ENCODE data around the gene MALRD1.

Gene MALRD1

GRCh38 chr10:19204246-19204917 is 155.8 kb downstream of the MALRD1 start:
- POLR2A ChIA-PET, result interaction anchor here (0.5 kb wide), 1 partner anchor 13 kb away, joined by 3 read pairs; no protein-coding TSS in a partner anchor
- H3K27me3 ChIP-seq (replicated peaks in 2 of 5; ENCODE audit: control insufficient read depth in 4 of 5, insufficient read depth in 5 of 5, low read length in 4 of 5), result no peaks in the 10 kb centered on the region

DNA sequence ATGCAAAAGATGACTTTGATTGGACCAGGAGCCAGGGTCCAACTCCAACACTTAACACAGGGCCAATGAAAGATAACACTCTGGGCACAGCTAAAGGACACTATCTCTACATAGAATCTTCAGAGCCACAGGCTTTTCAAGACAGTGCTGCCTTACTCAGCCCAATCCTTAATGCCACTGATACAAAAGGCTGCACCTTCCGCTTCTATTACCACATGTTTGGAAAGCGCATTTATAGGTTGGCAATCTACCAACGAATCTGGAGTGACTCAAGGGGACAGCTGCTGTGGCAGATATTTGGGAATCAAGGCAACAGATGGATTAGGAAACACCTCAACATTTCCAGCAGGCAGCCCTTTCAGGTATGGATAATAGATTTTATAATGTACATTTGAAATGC is 160.7 kb downstream of the MALRD1 start:
- POLR2A ChIA-PET, result no interaction called here
- Histone ChIP-seq H3K27me3 (replicated peaks in 2 of 5; ENCODE audit: control insufficient read depth in 4 of 5, insufficient read depth in 5 of 5, low read length in 4 of 5) (no peaks in the 10 kb centered on the region), H3K36me3 (ENCODE audit: control insufficient read depth in 4 of 4, insufficient read depth in 4 of 4, low read length in 3 of 4) (no peaks in the 10 kb centered on the region), H3K27ac (ENCODE audit: insufficient read depth in 1 of 2, low read depth in 1 of 2, low read length in 2 of 2, poor library complexity in 1 of 2, severe bottlenecking in 2 of 2) (no peak overlapping the region), H3K9me3 (ENCODE audit: control extremely low read depth in 1 of 5, control insufficient read depth in 4 of 5, insufficient read depth in 2 of 5, low read depth in 1 of 5, low read length in 4 of 5) (no peaks in the 10 kb centered on the region), H3K4me1 (ENCODE audit: control extremely low read depth in 1 of 4, control insufficient read depth in 4 of 4, insufficient read depth in 4 of 4, low read length in 3 of 4) (no peaks in the 10 kb centered on the region), H3K4me3 (ENCODE audit: control insufficient read depth in 1 of 7, extremely low read depth in 1 of 7, insufficient read depth in 4 of 7, low read depth in 2 of 7, low read length in 6 of 7) (no peak overlapping the region)
- 92% methylated on average over 2 of the region's 3 CpGs for WGBS (ENCODE audit: insufficient coverage)
- no peak for DNase-seq
- CTCF ChIA-PET, result no interaction called here

More at GRCh38 chr10:19204246-19204917, 155.8 kb downstream of the MALRD1 start:
- DNase-seq, result no peak
- CTCF ChIA-PET, result no interaction called here
- Histone ChIP-seq H3K36me3 (ENCODE audit: control insufficient read depth in 4 of 4, insufficient read depth in 4 of 4, low read length in 3 of 4) (no peaks in the 10 kb centered on the region), H3K4me3 (ENCODE audit: control insufficient read depth in 1 of 7, extremely low read depth in 1 of 7, insufficient read depth in 4 of 7, low read depth in 2 of 7, low read length in 6 of 7) (no peak overlapping the region), H3K9me3 (ENCODE audit: control extremely low read depth in 1 of 5, control insufficient read depth in 4 of 5, insufficient read depth in 2 of 5, low read depth in 1 of 5, low read length in 4 of 5) (no peaks in the 10 kb centered on the region), H3K27ac (ENCODE audit: insufficient read depth in 1 of 2, low read depth in 1 of 2, low read length in 2 of 2, poor library complexity in 1 of 2, severe bottlenecking in 2 of 2) (no peak overlapping the region), H3K4me1 (ENCODE audit: control extremely low read depth in 1 of 4, control insufficient read depth in 4 of 4, insufficient read depth in 4 of 4, low read length in 3 of 4) (no peaks in the 10 kb centered on the region)
- WGBS (ENCODE audit: insufficient coverage), result 100% methylated on average over 1 of the region's 5 CpGs

DNA sequence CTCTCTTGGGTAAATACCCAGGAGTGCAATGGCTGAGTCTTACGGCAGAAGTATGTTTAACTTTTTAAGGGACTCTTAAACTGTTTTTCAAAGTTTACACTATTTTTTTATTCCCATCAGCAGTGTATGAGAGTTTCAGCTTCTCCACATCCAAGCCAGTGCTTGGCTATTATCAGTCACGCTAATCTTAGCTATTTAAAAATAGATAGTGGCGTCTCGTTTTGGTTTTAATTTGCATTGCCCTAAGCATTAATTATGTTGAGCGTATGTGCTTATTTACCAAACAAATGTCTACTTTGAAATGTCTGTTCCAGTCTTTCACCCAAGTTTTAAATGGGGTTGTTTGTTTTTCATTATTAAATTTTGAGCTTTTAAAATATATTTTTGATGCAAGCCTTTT is 164.0 kb downstream of the MALRD1 start:
- WGBS (ENCODE audit: insufficient coverage), result no CpG with 5 or more reads among the region's 5 CpGs
- no peak overlapping the region for H3K4me3 ChIP-seq (ENCODE audit: control insufficient read depth in 1 of 7, extremely low read depth in 1 of 7, insufficient read depth in 4 of 7, low read depth in 2 of 7, low read length in 6 of 7)
- H3K36me3 ChIP-seq (ENCODE audit: control insufficient read depth in 4 of 4, insufficient read depth in 4 of 4, low read length in 3 of 4), result no peaks in the 10 kb centered on the region
- ChIA-PET CTCF (interaction anchor here (0.9 kb wide), 1 partner anchor 14 kb away, joined by 3 read pairs; no protein-coding TSS in a partner anchor), POLR2A (no interaction called here)
- H3K4me1 ChIP-seq (ENCODE audit: control extremely low read depth in 1 of 4, control insufficient read depth in 4 of 4, insufficient read depth in 4 of 4, low read length in 3 of 4), result no peaks in the 10 kb centered on the region
- DNase-seq, result no peak
- H3K27ac ChIP-seq (ENCODE audit: insufficient read depth in 1 of 2, low read depth in 1 of 2, low read length in 2 of 2, poor library complexity in 1 of 2, severe bottlenecking in 2 of 2), result no peak overlapping the region
- no peaks in the 10 kb centered on the region for H3K9me3 ChIP-seq (ENCODE audit: control extremely low read depth in 1 of 5, control insufficient read depth in 4 of 5, insufficient read depth in 2 of 5, low read depth in 1 of 5, low read length in 4 of 5)
- H3K27me3 ChIP-seq (replicated peaks in 2 of 5; ENCODE audit: control insufficient read depth in 4 of 5, insufficient read depth in 5 of 5, low read length in 4 of 5), result no peaks in the 10 kb centered on the region

DNA sequence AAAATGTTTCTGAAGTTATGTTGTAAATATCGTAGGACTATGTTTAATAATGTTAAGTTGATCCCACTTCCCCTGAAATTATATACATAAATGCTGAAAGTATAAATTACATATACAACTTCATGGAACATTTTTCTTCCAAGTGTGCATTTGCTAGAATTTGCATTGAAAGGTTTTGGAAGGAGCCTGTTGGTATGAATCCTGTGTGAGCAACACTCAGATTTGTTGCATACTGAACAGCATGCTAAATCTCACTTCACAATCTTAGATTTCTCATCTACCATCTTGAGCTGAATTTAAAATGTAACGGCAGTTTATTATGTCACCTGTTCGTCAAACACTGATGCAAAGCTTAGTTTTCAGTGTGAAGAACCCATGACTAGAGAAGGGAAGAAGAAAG is 172.6 kb downstream of the MALRD1 start:
- Histone ChIP-seq H3K27me3 (replicated peaks in 2 of 5; ENCODE audit: control insufficient read depth in 4 of 5, insufficient read depth in 5 of 5, low read length in 4 of 5) (no peaks in the 10 kb centered on the region), H3K9me3 (ENCODE audit: control extremely low read depth in 1 of 5, control insufficient read depth in 4 of 5, insufficient read depth in 2 of 5, low read depth in 1 of 5, low read length in 4 of 5) (no peaks in the 10 kb centered on the region), H3K4me1 (ENCODE audit: control extremely low read depth in 1 of 4, control insufficient read depth in 4 of 4, insufficient read depth in 4 of 4, low read length in 3 of 4) (no peaks in the 10 kb centered on the region), H3K4me3 (ENCODE audit: control insufficient read depth in 1 of 7, extremely low read depth in 1 of 7, insufficient read depth in 4 of 7, low read depth in 2 of 7, low read length in 6 of 7) (no peak overlapping the region), H3K36me3 (ENCODE audit: control insufficient read depth in 4 of 4, insufficient read depth in 4 of 4, low read length in 3 of 4) (no peaks in the 10 kb centered on the region), H3K27ac (ENCODE audit: insufficient read depth in 1 of 2, low read depth in 1 of 2, low read length in 2 of 2, poor library complexity in 1 of 2, severe bottlenecking in 2 of 2) (no peak overlapping the region)
- no CpG with 5 or more reads among the region's 3 CpGs for WGBS (ENCODE audit: insufficient coverage)
- no peak for DNase-seq
- ChIA-PET CTCF (no interaction called here), POLR2A (no interaction called here)

- no CpG with 5 or more reads among the region's 2 CpGs for WGBS (ENCODE audit: insufficient coverage)
- H3K9me3 ChIP-seq (ENCODE audit: control extremely low read depth in 1 of 5, control insufficient read depth in 4 of 5, insufficient read depth in 2 of 5, low read depth in 1 of 5, low read length in 4 of 5), result no peaks in the 10 kb centered on the region
- ChIA-PET CTCF (interaction anchor here (0.6 kb wide), 1 partner anchor 58 kb away, joined by 3 read pairs; no protein-coding TSS in a partner anchor), POLR2A (no interaction called here)
- H3K36me3 ChIP-seq (ENCODE audit: control insufficient read depth in 4 of 4, insufficient read depth in 4 of 4, low read length in 3 of 4), result no peaks in the 10 kb centered on the region
- DNase-seq, result no peak
- no peaks in the 10 kb centered on the region for H3K4me1 ChIP-seq (ENCODE audit: control extremely low read depth in 1 of 4, control insufficient read depth in 4 of 4, insufficient read depth in 4 of 4, low read length in 3 of 4)
- no peak overlapping the region for H3K27ac ChIP-seq (ENCODE audit: insufficient read depth in 1 of 2, low read depth in 1 of 2, low read length in 2 of 2, poor library complexity in 1 of 2, severe bottlenecking in 2 of 2)
- no peak overlapping the region for H3K4me3 ChIP-seq (ENCODE audit: control insufficient read depth in 1 of 7, extremely low read depth in 1 of 7, insufficient read depth in 4 of 7, low read depth in 2 of 7, low read length in 6 of 7)
- H3K27me3 ChIP-seq (replicated peaks in 2 of 5; ENCODE audit: control insufficient read depth in 4 of 5, insufficient read depth in 5 of 5, low read length in 4 of 5), result no peaks in the 10 kb centered on the region
Measured at GRCh38 chr10:19226025-19226424, 177.4 kb downstream of the MALRD1 start.

DNA sequence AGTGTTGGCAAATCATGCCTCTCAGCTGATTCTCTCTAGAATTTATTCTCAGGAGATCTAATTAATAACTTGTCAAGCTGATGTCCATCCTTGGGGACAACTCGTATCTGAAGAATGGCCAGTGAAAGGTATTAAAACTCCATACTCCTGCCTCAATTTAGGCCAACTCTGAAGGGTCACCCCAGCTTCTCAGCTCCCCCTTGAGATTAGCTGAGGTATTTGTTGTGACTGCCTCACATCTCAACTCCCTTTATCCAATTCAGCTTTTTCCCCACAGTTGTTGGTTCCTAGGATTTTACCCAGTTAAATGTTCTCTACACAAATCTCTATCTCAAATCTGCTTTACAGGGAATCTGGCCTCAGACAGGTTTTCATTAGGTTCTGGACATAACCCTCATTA is 182.4 kb downstream of the MALRD1 start:
- WGBS (ENCODE audit: insufficient coverage), result 67% methylated on average over 1 of the region's 1 CpG
- Histone ChIP-seq H3K4me1 (ENCODE audit: control extremely low read depth in 1 of 4, control insufficient read depth in 4 of 4, insufficient read depth in 4 of 4, low read length in 3 of 4) (no peaks in the 10 kb centered on the region), H3K9me3 (ENCODE audit: control extremely low read depth in 1 of 5, control insufficient read depth in 4 of 5, insufficient read depth in 2 of 5, low read depth in 1 of 5, low read length in 4 of 5) (no peaks in the 10 kb centered on the region), H3K4me3 (ENCODE audit: control insufficient read depth in 1 of 7, extremely low read depth in 1 of 7, insufficient read depth in 4 of 7, low read depth in 2 of 7, low read length in 6 of 7) (no peak overlapping the region), H3K36me3 (ENCODE audit: control insufficient read depth in 4 of 4, insufficient read depth in 4 of 4, low read length in 3 of 4) (no peaks in the 10 kb centered on the region), H3K27ac (ENCODE audit: insufficient read depth in 1 of 2, low read depth in 1 of 2, low read length in 2 of 2, poor library complexity in 1 of 2, severe bottlenecking in 2 of 2) (no peak overlapping the region), H3K27me3 (replicated peaks in 2 of 5; ENCODE audit: control insufficient read depth in 4 of 5, insufficient read depth in 5 of 5, low read length in 4 of 5) (no peaks in the 10 kb centered on the region)
- DNase-seq, result no peak
- ChIA-PET POLR2A (no interaction called here), CTCF (no interaction called here)

DNA sequence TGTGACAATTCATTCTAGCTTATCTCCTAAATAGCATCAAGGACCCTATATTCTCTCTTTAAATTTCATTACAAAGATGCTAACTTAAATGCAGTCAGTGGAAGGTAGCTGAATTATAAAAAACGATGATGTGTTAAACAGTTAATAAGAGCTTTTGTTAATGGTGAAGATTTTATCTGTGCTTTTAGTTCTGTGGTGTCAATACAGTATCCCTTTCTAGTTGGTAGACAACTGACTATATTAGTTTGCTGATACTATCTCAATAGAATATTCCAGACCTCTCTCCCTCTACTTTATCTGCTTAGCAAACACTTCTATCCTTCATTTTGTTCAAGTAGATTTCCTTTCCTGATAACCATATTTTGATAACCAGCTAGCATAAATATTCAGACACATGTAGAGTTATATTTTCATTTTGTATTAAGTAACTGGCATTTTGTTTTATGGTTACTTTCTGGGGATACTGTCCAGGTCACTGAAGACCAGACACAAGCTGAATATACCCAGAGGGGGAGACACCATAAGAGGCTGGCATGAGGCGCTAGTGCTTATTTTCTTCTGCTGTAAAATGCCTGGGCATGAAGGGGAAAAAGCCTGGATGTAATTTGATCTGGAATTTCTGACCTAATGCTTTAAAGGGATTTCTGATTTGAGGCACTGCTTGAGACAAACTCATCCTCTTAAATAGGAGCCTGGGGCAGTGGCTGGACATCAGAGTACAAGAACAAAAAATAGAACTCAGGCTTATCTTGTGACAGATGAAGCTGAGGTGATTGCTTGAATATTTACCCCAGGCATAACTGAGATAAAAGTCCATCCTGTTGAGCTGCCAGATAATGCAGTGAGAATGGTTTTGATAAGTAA is 197.5 kb downstream of the MALRD1 start:
- CTCF ChIA-PET, result no interaction called here
- 100% methylated on average over 1 of the region's 2 CpGs for WGBS (ENCODE audit: insufficient coverage)

More for the DNA sequence above, 197.5 kb downstream of the MALRD1 start:
- Histone ChIP-seq H3K27ac (ENCODE audit: insufficient read depth in 1 of 2, low read depth in 1 of 2, low read length in 2 of 2, poor library complexity in 1 of 2, severe bottlenecking in 2 of 2) (no peak overlapping the region), H3K4me1 (ENCODE audit: control extremely low read depth in 1 of 4, control insufficient read depth in 4 of 4, insufficient read depth in 4 of 4, low read length in 3 of 4) (no peaks in the 10 kb centered on the region), H3K4me3 (ENCODE audit: control insufficient read depth in 1 of 7, extremely low read depth in 1 of 7, insufficient read depth in 4 of 7, low read depth in 2 of 7, low read length in 6 of 7) (no peak overlapping the region), H3K27me3 (replicated peaks in 2 of 5; ENCODE audit: control insufficient read depth in 4 of 5, insufficient read depth in 5 of 5, low read length in 4 of 5) (no peaks in the 10 kb centered on the region), H3K9me3 (ENCODE audit: control extremely low read depth in 1 of 5, control insufficient read depth in 4 of 5, insufficient read depth in 2 of 5, low read depth in 1 of 5, low read length in 4 of 5) (no peaks in the 10 kb centered on the region), H3K36me3 (ENCODE audit: control insufficient read depth in 4 of 4, insufficient read depth in 4 of 4, low read length in 3 of 4) (no peaks in the 10 kb centered on the region)
- no peak for DNase-seq
- POLR2A ChIA-PET, result no interaction called here
